GM19099 (cell line): ENCODE measurements around the gene CCNYL1.

Source experiments
- POLR2A ChIP-seq: IDR thresholded peaks from 3 replicates; pipeline ENCODE4 v1.6.1; 2011; ENCODE audit warnings: low read depth; ENCODE audit not compliant: insufficient read length; ENCODE audit errors: extremely low read depth

CCNYL1 gene

DNA sequence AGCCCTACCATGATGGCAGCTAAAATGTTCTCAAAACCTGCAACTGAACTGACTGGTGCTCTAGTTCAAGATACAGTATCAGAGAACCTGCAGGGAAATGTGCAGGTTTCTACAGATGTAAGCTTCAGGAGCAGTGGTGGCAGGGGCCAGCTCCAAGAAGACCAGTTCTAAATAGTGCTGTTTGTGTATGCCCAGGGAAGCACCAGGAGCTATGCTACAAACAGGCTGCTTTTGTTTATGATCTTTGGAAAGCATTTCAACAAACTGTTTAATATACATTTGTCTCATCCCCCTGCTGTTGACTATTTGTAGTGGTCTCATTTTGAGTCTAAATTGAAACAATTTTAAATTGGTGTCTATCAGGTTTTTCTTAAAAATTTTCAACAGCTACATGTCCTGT is 37.6 kb downstream of the CCNYL1 start:
- TF ChIP-seq POLR2A, result no peak

DNA sequence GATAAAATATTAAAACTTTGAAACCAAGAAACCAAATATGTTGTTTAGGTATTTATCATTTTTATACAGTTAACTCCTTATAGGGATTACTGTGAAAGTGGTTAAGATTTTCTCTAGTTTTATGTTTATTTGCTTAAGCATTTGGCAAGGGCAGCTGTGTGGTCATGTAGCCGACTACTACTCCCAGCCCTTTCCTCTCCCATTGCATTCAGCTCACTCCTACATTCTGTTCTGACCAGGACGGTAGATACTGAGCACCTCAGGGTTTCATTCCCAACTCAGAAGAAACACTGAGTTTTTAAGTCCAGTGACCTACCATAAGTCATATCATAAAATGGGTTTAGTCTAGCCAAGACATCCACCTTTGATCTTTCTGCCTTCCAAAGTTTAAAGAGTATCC is 38.4 kb downstream of the CCNYL1 start:
- no peak for TF ChIP-seq POLR2A

DNA sequence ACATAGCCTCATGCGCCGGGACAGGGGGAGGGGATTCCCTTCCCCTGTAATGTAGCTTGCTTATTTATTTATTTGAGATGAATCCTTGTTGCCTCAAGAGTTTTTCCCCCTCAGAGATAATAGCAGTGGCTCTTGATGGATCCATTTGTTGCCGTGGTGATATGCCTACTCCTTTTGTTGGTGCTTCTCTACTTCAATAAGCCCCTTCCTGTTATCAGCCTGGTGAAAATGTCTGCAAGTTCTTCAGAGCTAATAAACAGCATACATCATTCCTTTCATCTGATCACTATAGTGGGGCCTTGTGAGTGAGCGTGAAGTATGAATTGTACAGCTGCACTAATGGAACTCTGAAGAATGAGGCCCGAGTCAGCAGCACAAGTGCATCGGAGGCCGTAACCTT is 38.9 kb downstream of the CCNYL1 start:
- TF ChIP-seq POLR2A, result no peak

DNA sequence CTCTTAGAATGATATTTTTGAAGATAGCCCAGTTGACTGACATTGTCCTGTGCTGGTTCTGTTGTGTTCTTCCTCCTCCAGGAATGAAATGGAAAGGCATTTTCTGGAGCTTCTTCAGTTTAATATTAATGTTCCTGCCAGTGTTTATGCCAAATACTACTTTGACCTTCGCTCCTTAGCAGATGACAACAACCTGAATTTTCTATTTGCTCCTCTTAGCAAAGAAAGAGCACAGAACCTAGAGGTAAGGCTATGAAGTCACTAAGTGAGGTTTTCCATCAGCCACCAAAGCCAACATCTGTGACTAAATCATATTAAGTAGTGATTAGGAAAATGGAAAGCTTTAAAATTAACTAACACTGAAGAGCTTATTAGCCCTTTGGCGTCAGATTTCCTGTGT is 39.4 kb downstream of the CCNYL1 start:
- no peak for TF ChIP-seq POLR2A

DNA sequence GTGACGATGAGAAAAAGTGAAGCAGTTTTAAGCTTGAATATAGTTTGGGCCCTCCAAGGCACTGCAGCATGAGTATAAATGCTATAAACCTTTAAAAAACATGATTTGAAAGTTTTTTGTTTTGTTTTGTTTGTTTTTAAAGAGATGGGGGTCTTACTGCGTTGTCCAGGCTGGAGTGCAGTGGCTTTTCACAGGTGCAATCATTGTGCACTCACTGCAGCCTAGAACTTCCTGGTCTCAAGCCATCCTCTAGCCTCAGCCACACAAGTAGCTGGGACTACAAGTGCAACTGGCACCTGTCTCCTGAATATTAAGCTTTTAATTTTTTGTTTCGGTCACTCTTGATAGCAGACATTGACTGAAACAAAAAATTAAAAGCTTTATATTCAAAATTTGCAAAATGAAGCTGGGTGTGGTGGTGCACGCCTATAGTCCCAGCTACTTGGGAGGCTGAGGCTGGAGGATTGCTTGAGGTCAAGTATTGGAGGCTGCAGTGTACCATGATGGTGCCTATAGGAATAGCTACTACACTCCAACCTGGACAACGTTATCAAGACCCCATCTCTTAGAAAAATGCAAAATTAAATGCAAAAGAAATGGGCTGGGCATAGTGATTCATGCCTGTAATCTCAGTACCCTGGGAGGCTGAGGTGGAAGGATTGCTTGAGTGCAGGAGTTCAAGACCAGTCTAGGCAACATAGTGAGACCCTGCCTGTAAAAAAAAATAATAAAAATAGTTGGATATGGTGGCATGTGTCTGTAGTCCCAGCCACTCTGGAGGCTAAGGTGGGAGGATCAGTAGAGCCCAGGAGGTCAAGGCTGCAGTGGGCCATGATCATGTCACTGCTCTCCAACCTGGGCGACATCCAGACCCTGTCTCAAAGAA is 43.3 kb downstream of the CCNYL1 start:
- TF ChIP-seq POLR2A, result no peak

DNA sequence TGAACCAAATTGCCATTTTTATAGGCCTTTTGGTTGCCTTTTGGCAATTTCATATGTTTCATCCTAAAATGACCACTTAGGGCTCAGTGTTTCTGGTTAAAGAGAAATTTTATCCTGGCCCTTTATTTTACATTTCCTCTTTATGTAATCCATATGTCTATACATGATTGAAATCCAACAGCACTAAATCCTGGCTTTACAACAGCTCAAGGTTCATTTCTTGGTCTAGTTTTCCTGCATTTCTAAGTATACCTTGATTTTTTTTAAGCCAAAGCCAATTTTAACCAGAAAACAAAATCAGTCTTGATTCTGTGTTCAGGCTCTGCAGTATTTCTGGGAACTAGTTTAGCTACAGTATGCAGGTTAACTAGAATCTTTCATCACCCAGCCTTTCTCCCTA is 46.6 kb downstream of the CCNYL1 start:
- no peak for TF ChIP-seq POLR2A

DNA sequence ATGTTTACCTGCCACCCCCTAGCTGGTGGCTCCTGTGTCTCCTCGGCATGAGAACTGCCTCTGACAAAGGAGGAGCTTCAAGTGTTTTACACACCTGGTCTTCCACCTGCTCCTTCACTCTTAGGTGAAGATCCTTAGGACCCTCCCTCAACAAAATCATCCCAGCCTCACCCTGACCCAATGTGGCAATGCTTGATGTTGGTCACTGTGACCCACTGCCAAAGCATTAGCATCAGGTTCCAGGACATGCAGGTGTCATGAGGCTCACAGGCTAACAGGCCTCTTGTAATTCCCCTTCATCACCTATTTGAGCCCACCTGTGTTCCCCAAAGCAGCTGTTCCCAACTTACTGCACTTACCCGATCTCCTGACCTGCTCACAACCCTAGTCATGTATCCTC is 48.5 kb downstream of the CCNYL1 start:
- no peak for TF ChIP-seq POLR2A

DNA sequence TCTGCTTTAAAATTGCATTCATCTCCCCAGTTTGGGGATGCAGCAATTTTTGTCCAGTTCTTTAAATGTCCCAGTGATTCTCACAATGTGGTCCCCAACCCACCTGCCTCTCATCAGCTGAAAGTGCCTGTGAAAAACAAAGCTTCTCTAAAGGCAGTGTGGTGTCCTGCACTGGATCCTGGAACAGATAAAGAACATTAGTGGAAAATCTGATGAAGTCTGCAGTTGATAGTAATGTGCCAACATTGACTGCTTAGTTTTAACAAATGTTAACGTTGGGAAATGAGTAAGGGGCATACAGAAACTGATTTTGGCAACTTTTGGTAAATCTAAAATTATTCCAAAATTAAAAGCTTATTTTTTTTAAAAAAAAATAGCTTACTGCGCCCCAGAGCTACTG is 49.0 kb downstream of the CCNYL1 start:
- no peak for TF ChIP-seq POLR2A

DNA sequence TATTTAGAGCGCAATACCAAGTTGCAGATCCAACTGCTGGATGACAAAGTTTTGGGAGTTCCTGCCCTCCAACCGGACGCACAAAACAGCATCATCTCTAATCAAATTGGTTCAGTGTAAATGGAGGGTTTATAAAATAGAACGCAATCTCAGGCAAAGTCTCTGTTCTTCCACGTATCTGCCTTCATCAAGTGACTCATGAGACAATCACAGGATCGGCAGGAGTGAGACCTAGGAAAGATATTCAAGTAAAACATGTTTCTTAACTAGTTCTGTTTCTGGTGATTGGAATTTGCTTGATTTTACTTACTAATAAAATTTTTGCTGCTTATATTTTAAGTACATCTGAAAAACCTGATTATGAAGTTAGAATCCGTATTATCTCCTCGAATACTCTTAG is 50.7 kb downstream of the CCNYL1 start:
- no peak for TF ChIP-seq POLR2A

DNA sequence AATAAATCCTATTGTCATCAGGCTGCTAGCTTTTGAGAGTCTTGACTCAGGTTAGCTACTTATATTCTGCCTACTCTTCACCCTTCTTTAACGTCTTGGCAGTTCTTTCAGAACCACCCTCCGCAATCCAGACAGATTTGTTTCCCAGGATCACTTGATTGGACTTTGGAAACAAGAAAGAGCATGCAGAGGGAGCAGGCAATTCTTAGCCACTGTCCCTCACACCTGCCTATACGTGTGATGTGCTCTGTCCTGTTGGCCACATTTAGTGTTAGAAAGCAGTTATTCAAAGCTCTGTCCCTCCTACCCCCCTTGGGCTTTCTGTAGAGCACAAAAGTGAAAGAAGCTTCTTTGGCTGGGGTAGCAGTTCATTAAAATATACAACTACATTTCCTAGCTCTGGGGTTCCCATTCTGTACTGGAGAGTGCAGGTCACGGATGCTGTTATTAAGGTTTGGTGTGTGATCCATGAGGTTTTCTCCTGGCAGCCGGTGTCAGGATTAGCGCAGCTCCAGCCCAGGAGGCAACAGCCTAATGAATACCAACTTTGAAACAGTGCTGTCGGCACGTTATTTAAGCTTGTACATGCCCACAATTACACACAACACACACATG is 52.0 kb downstream of the CCNYL1 start:
- no peak for TF ChIP-seq POLR2A

DNA sequence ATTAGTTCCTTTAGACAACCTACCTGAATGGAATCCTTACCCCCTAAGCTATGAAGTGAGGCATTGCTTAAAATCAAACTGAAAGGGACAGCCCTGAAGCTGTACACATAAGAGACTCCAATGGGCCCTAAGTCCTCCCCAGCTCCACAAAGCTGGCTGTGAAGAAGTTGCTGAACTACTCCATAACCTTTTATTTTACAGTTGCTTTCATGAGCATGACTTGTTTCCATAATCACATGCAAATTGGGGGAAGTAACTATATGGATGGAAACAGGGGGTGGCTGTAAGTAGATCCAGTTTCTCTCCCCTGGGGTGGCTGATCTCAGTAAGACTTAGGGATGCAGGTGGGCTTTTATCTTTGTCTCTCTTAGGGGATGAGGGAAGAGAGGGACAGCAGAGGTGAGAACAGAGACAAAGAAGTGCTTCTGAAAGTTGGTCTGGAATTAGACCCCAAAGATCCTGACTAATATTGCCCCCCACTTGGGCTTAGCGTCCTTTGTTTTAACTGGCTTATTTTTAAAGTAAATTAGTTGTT is 52.7 kb downstream of the CCNYL1 start:
- TF ChIP-seq POLR2A, result no peak

DNA sequence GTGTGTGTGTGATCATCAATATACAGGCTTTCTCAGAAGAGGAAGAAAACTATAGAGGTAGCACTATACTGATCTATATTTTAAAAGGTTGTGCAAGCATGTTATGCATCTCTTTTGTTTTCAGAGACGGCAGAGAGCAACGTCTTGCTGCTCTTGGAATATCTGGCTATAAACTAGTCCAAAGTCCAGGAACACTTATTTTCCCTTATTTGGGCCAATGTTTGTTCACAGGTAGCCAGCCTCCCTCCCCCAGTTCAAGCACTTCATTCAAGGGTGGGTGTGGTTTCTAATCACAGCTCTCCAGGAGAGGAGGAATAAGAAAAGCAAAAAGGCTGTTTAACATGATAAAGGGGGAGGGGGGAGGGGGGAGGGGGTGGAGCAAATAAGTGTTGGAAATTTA is 54.1 kb downstream of the CCNYL1 start:
- TF ChIP-seq POLR2A, result no peak

DNA sequence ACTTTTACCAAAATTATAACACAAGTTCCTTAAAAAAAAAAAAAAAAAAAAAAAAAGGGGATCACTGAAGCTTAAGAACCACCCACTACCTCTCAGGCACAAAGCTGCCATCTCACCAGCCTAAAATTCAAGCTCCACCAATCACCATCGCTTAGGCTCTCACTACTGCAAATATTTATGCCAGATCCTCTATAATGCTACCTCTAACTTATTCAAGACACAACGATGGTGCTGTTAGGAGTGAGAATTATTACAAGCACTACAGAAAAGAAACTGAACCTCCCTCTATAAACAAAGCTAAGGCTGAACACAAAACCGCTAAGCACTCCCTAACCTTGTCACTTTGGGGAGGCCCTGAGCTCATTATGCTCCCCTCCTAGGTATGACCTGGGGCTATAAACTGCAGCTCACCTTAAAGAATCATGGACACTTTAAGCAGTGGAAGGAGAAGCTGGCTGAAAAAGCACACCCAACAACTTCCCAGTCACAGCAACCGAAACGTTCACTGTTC is 54.7 kb downstream of the CCNYL1 start:
- no peak for TF ChIP-seq POLR2A

DNA sequence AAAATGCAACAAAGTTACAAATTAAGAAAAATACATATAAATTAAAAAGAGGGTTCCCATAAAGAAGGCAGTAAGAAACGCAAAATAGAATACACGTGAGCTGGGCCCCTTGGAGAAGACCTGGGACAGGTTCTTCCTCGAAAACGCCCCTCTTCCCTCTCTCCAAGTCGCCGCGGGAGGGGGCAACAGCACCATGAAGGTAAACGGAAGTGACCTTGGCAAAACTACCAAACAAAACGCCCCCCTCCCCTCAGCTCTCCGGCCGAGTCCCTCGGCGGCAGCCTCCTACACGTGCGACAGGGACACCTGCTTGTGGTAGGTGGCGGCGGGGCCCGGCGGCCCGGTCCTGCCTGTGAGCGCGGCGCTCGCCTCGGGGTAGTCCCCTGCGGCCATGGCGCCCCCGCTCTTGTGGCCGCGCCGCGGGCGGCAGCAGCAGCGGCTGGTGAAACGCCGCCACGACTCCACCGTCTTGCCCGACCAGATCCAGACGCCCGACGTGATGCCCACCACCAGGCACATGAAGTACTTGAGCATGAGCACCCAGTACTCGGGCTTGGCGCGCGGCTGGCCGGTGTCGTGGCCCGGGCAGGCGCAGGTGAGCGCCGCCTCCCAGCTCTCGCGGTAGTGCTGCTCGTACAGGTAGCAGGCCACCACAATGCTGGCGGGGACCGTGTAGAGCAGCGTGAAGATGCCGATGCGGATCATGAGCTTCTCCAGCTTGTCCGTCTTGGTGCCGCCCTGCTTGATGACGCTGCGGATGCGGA is 55.4 kb downstream of the CCNYL1 start:
- TF ChIP-seq POLR2A, result no peak

DNA sequence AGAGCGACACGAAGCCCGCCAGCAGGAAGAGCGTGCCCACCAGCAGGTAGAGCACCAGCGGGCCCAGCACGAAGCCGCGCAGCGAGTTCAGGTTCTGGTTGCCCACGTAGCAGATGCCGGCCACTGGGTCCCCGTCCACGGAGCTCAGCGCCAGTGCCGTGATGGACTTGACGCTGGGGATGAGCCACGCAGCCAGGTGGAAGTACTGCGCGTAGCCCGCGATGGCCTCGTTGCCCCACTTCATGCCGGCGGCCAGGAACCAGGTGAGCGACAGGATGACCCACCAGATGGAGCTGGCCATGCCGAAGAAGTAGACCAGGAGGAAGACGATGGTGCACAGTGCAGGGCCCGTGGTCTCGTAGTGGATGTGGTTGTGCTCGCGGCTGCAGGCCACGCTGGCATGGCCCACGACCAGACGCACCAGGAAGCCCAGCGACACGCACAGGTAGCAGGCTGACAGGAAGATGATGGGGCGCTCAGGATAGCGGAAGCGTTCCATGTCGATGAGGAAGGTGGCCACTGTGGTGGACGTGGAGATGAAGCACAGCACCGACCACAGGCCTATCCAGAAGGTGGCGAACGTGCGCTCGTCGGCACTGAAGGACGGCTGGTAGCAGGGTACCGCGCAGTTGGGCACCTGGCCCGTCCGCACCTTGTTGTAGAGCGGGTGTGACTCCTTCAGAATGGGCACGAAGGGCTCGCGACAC is 56.2 kb downstream of the CCNYL1 start:
- TF ChIP-seq POLR2A, result no peak
